Mesothelial cell of epicardium (in vitro differentiated cells): Measurements from ENCODE around the gene SRPRB. TPM values are rescaled to one million over a fixed set of nuclear protein-coding genes. Genes with fewer than 3 reads are reported as not detected.

ENCODE experiments used
- DNase-seq, 2 experiments: peaks; one replicate each; pipeline ENCODE4 v3.0.0; 2021; ENCODE audit warnings: low spot score in 2 of 2; ENCODE audit not compliant: unreplicated experiment in 2 of 2
- H3K27ac Mint-ChIP-seq: 2 replicates; pipeline ENCODE4 v1.8.0; 2021; ENCODE audit warnings: mixed read lengths
- H3K27me3 Mint-ChIP-seq: 2 replicates; pipeline ENCODE4 v1.8.0; 2021; ENCODE audit warnings: low read depth, mixed read lengths
- H3K36me3 Mint-ChIP-seq: 2 replicates; pipeline ENCODE4 v1.8.0; 2021; ENCODE audit warnings: mixed read lengths
- H3K4me1 Mint-ChIP-seq: 2 replicates; pipeline ENCODE4 v1.8.0; 2021; ENCODE audit warnings: mixed read lengths
- H3K4me3 Mint-ChIP-seq: 2 replicates; pipeline ENCODE4 v1.8.0; 2021; ENCODE audit warnings: mild to moderate bottlenecking, moderate library complexity, mixed read lengths
- H3K9me3 Mint-ChIP-seq: 2 replicates; pipeline ENCODE4 v1.8.0; 2021; ENCODE audit warnings: mixed read lengths
- CTCF ChIP-seq: fragments of 200-600 bp; sonication (generic); IDR thresholded peaks from one replicate; pipeline ENCODE4 v1.5.0; 2021; ENCODE audit warnings: antibody characterized with exemption; ENCODE audit not compliant: unreplicated experiment
- total RNA-seq: library from RNA; stranded (reverse); gene quantifications from 3 replicates; pipeline ENCODE4 v1.2.1, GENCODE V29; 2021

SRPRB gene
- total RNA-seq, 1 donor from 2014 or later, result 42.5 TPM

DNA sequence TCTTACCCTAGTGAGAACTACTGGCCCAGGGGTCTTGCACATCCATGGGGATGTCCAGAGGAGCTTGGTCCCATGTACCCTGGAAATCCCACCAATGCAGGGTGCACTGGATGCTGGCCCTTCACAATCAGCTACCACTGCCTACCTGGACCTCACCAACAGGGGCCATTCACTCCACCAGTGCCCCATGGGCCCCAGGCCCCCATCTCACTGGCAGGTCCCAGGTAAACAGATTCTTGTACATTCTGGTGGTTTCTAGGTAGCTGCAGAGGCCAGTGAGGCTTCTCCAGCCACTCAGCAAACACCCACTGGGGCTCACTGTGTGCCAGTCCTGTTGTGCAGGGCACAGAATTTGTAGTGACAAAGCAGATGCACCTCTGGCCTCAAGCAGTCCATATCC lies 65.2 kb downstream of the SRPRB start:
- Mint-ChIP-seq H3K4me1 (no peaks in the 10 kb centered on the region), H3K27me3 (peaks cover 2% of the 10 kb centered on the region), H3K9me3 (peaks cover 4% of the 10 kb centered on the region), H3K27ac (no peak overlapping the region), H3K4me3 (no peak overlapping the region), H3K36me3 (no peaks in the 10 kb centered on the region)
- TF ChIP-seq CTCF, result no peak
- DNase-seq, result no peak

Other genes starting within 250 kb of the SRPRB start
- 127 to 135 TPM (median 132 TPM) in 3 replicates for gene CDV3, start 232.1 kb upstream of the SRPRB start, total RNA-seq
- gene TOPBP1, start 143.9 kb upstream of the SRPRB start, total RNA-seq, result 35.5 to 40.3 TPM (median 39.3 TPM) in 3 replicates
- 5.2 to 6.4 TPM (median 5.7 TPM) in 3 replicates for gene TF, start 59.4 kb upstream of the SRPRB start, total RNA-seq
- gene RAB6B, start 90.1 kb downstream of the SRPRB start, total RNA-seq, result 10.9 to 12.8 TPM (median 11.0 TPM) in 3 replicates
- 20.5 to 25.5 TPM (median 24.1 TPM) in 3 replicates for gene SLCO2A1, start 224.1 kb downstream of the SRPRB start, total RNA-seq